Mesenchymal stem cell (in vitro differentiated cells and primary cell): Measurements from ENCODE around the gene ERCC1.

Experiments used
- DNase-seq: peaks from one replicate; pipeline ENCODE4 v3.0.0-alpha.2; 2013
- H2AFZ ChIP-seq: one replicate; pipeline ENCODE4 v1.6.1; 2013; ENCODE audit warnings: low read depth, mild to moderate bottlenecking, control low read depth, inconsistent platforms, low read length, moderate library complexity
- H2AK5ac ChIP-seq: 2 replicates; pipeline ENCODE4 v1.6.1; 2013; ENCODE audit warnings: low read length, moderate library complexity, mild to moderate bottlenecking, inconsistent platforms; ENCODE audit not compliant: severe bottlenecking
- H2BK120ac ChIP-seq: one replicate; pipeline ENCODE4 v1.6.1; 2013; ENCODE audit warnings: low read depth, mild to moderate bottlenecking, inconsistent platforms, low read length, moderate library complexity
- H2BK12ac ChIP-seq, 2 experiments: one replicate each; pipeline ENCODE4 v1.6.1; 2013; ENCODE audit warnings: inconsistent platforms in 2 of 2, low read length in 2 of 2, mild to moderate bottlenecking in 2 of 2, moderate library complexity in 2 of 2, control low read depth in 1 of 2
- H2BK15ac ChIP-seq: one replicate; pipeline ENCODE4 v1.6.1; 2013; ENCODE audit warnings: mild to moderate bottlenecking, low read depth, inconsistent platforms; ENCODE audit not compliant: poor library complexity, severe bottlenecking
- H2BK5ac ChIP-seq: 2 replicates; pipeline ENCODE4 v1.6.1; 2013; ENCODE audit warnings: low read depth, mild to moderate bottlenecking, low read length, control low read depth, inconsistent platforms; ENCODE audit not compliant: poor library complexity, severe bottlenecking
- H3K14ac ChIP-seq, 2 experiments: one replicate each; pipeline ENCODE4 v1.6.1; 2013; ENCODE audit warnings: inconsistent platforms in 2 of 2, low read length in 2 of 2, control low read depth in 1 of 2, mild to moderate bottlenecking in 1 of 2, moderate library complexity in 1 of 2
- H3K18ac ChIP-seq, 2 experiments: one replicate each; pipeline ENCODE4 v1.6.1; 2013; ENCODE audit warnings: inconsistent platforms in 2 of 2, low read length in 2 of 2, control low read depth in 1 of 2, low read depth in 1 of 2, mild to moderate bottlenecking in 1 of 2
- H3K23ac ChIP-seq, 2 experiments: one replicate each; pipeline ENCODE4 v1.6.1; 2013; ENCODE audit warnings: inconsistent platforms in 2 of 2, low read length in 2 of 2, mild to moderate bottlenecking in 2 of 2, moderate library complexity in 2 of 2, control low read depth in 1 of 2
- H3K27ac ChIP-seq: 2 replicates; pipeline ENCODE4 v1.5.1; 2013; ENCODE audit warnings: mild to moderate bottlenecking, moderate library complexity, low read length, control low read depth, inconsistent platforms; ENCODE audit not compliant: poor library complexity, severe bottlenecking
- H3K27me3 ChIP-seq, 2 experiments: 2 replicates each; pipeline versions ENCODE4 v1.6.1 to v1.7.0; 2013; ENCODE audit warnings: low read length in 2 of 2, mild to moderate bottlenecking in 2 of 2, moderate library complexity in 2 of 2, control low read depth in 1 of 2, inconsistent platforms in 1 of 2; ENCODE audit not compliant: control insufficient read depth in 1 of 2, insufficient read depth in 1 of 2
- H3K36me3 ChIP-seq, 2 experiments: 2 replicates each; pipeline versions ENCODE4 v1.6.1 to v1.7.0; 2013; ENCODE audit warnings: low read length in 2 of 2, control low read depth in 1 of 2, inconsistent platforms in 1 of 2, low read depth in 1 of 2, mild to moderate bottlenecking in 1 of 2; ENCODE audit not compliant: insufficient read depth in 2 of 2, control insufficient read depth in 1 of 2
- H3K4ac ChIP-seq, 2 experiments: one replicate each; pipeline ENCODE4 v1.6.1; 2013; ENCODE audit warnings: inconsistent platforms in 2 of 2, low read length in 2 of 2, mild to moderate bottlenecking in 2 of 2, moderate library complexity in 2 of 2, control low read depth in 1 of 2, low read depth in 1 of 2
- H3K4me1 ChIP-seq: 2 replicates; pipeline ENCODE4 v1.6.1; 2013; ENCODE audit warnings: low read depth, low read length, control low read depth; ENCODE audit not compliant: control insufficient read depth, insufficient read depth
- H3K4me2 ChIP-seq: 2 replicates; pipeline ENCODE4 v1.6.1; 2013; ENCODE audit warnings: low read length, mild to moderate bottlenecking, inconsistent platforms; ENCODE audit not compliant: poor library complexity, severe bottlenecking
- H3K4me3 ChIP-seq, 2 experiments: 2 replicates each; pipeline versions ENCODE4 v1.5.1 to v1.7.0; 2013; ENCODE audit warnings: low read length in 2 of 2, mild to moderate bottlenecking in 2 of 2, control low read depth in 1 of 2, low read depth in 1 of 2; ENCODE audit not compliant: insufficient read depth in 1 of 2
- H3K79me1 ChIP-seq: replicated peaks from 2 replicates; pipeline ENCODE4 v1.6.1; 2013; ENCODE audit warnings: mild to moderate bottlenecking, control low read depth, low read length, inconsistent platforms; ENCODE audit not compliant: poor library complexity, severe bottlenecking
- H3K9ac ChIP-seq: 2 replicates; pipeline ENCODE4 v1.7.0; 2013; ENCODE audit warnings: mild to moderate bottlenecking, low read length, moderate library complexity
- H3K9me3 ChIP-seq: 2 replicates; pipeline ENCODE4 v1.7.0; 2013; ENCODE audit warnings: mild to moderate bottlenecking, low read length; ENCODE audit not compliant: control insufficient read depth
- H4K8ac ChIP-seq: one replicate; pipeline ENCODE4 v1.6.1; 2013; ENCODE audit warnings: inconsistent platforms, mild to moderate bottlenecking, low read length, moderate library complexity
- H4K91ac ChIP-seq: one replicate; pipeline ENCODE4 v1.6.1; 2013; ENCODE audit warnings: mild to moderate bottlenecking, low read length, inconsistent platforms
- WGBS: methylation state at CpG from one replicate; pipeline ENCODE4 v1.1.7; 2013; ENCODE audit warnings: mixed read lengths; 5-methylcytosine and 5-hydroxymethylcytosine counted together

The ERCC1 gene

GRCh38 chr19:45385392-45386221 is 38.1 kb downstream of the ERCC1 start:
- H3K9ac ChIP-seq = no peak overlapping the region
- no peak overlapping the region for H2AK5ac ChIP-seq
- H3K14ac ChIP-seq = no peak overlapping the region
- H3K27me3 ChIP-seq = peaks cover 16% of the 10 kb centered on the region in 2 experiments
- peaks cover 0 to 12% of the 10 kb centered on the region in 2 experiments for H3K36me3 ChIP-seq
- H2AFZ ChIP-seq = no peak overlapping the region
- H3K4me1 ChIP-seq = peaks cover 11% of the 10 kb centered on the region
- no peak for DNase-seq
- H4K91ac ChIP-seq = peak overlapping the region; percentile 43
- no peak overlapping the region for H3K23ac ChIP-seq
- no peak overlapping the region for H3K4me2 ChIP-seq
- H4K8ac ChIP-seq = no peak overlapping the region
- H3K4ac ChIP-seq = no peak overlapping the region
- no peak overlapping the region for H2BK12ac ChIP-seq
- H2BK15ac ChIP-seq = no peak overlapping the region
- H3K18ac ChIP-seq = no peak overlapping the region
- H3K9me3 ChIP-seq = no peaks in the 10 kb centered on the region
- no peak overlapping the region for H2BK5ac ChIP-seq
- H3K4me3 ChIP-seq = peak overlapping the region in 1 of 2 experiments; percentile 61
- H3K79me1 ChIP-seq = no peaks in the 10 kb centered on the region
- 32% methylated on average over 65 of the region's 75 CpGs for WGBS
- no peak overlapping the region for H2BK120ac ChIP-seq
- H3K27ac ChIP-seq = no peak overlapping the region

- Histone ChIP-seq H3K9me3 (no peaks in the 10 kb centered on the region), H3K9ac (no peak overlapping the region), H2BK5ac (no peak overlapping the region), H3K23ac (no peak overlapping the region), H2BK12ac (no peak overlapping the region), H3K36me3 (peaks cover 0 to 12% of the 10 kb centered on the region in 2 experiments), H3K4me3 (no peak overlapping the region), H3K4me1 (peaks cover 11% of the 10 kb centered on the region), H3K27ac (no peak overlapping the region), H3K4me2 (no peak overlapping the region), H4K8ac (no peak overlapping the region), H2AFZ (no peak overlapping the region), H2BK15ac (peak overlapping the region; percentile 26), H3K79me1 (no peaks in the 10 kb centered on the region), H3K18ac (no peak overlapping the region), H2AK5ac (no peak overlapping the region), H3K14ac (no peak overlapping the region), H3K4ac (no peak overlapping the region), H4K91ac (no peak overlapping the region), H3K27me3 (peaks cover 16% of the 10 kb centered on the region in 2 experiments), H2BK120ac (no peak overlapping the region)
- DNase-seq = no peak
- WGBS = 97% methylated on average over 29 of the region's 29 CpGs
These were observed 41.3 kb downstream of the ERCC1 start for GRCh38 chr19:45382426-45382825.

- Histone ChIP-seq H3K14ac (no peak overlapping the region), H3K4ac (no peak overlapping the region), H3K9me3 (no peaks in the 10 kb centered on the region), H3K79me1 (no peaks in the 10 kb centered on the region), H3K27ac (no peak overlapping the region), H3K4me2 (no peak overlapping the region), H4K8ac (no peak overlapping the region), H3K23ac (no peak overlapping the region), H3K27me3 (peaks cover 3 to 4% of the 10 kb centered on the region in 2 experiments), H2BK5ac (no peak overlapping the region), H2AK5ac (no peak overlapping the region), H3K4me1 (peaks cover 3% of the 10 kb centered on the region), H2BK15ac (no peak overlapping the region), H3K36me3 (peaks cover 0 to 5% of the 10 kb centered on the region in 2 experiments), H3K4me3 (no peak overlapping the region), H2BK12ac (no peak overlapping the region), H4K91ac (no peak overlapping the region), H3K9ac (peak overlapping the region; percentile 60), H2AFZ (no peak overlapping the region), H2BK120ac (no peak overlapping the region), H3K18ac (no peak overlapping the region)
- no peak for DNase-seq
- 97% methylated on average over 1 of the region's 1 CpG for WGBS
These were observed 43.6 kb downstream of the ERCC1 start for GRCh38 chr19:45380107-45380506.

GRCh38 chr19:45376045-45376724 is 47.5 kb downstream of the ERCC1 start:
- Histone ChIP-seq H2BK120ac (no peak overlapping the region), H3K9ac (peak overlapping the region; percentile 77), H2AFZ (no peak overlapping the region), H3K79me1 (peaks cover 2% of the 10 kb centered on the region), H3K4me1 (peaks cover 3% of the 10 kb centered on the region), H3K4ac (no peak overlapping the region), H3K18ac (peak overlapping the region in 1 of 2 experiments; percentile 43), H3K4me3 (no peak overlapping the region), H2BK5ac (peak overlapping the region; percentile 57), H3K4me2 (no peak overlapping the region), H4K91ac (no peak overlapping the region), H2BK12ac (no peak overlapping the region), H3K9me3 (no peaks in the 10 kb centered on the region), H2BK15ac (peak overlapping the region; percentile 67), H3K23ac (no peak overlapping the region), H4K8ac (no peak overlapping the region), H3K36me3 (no peaks in the 10 kb centered on the region), H3K27me3 (no peaks in the 10 kb centered on the region), H3K14ac (no peak overlapping the region), H2AK5ac (peak overlapping the region; percentile 83), H3K27ac (peak overlapping the region; percentile 91)
- peak; percentile 64 for DNase-seq
- WGBS = 34% methylated on average over 13 of the region's 13 CpGs
